HG03045 (cell line): ENCODE measurements around the gene SLC47A2.

Source experiments
- ATAC-seq: cut with Tn5 transposase; IDR thresholded peaks from one replicate; pipeline ENCODE4 v1.9.1; 2021; ENCODE audit warnings: mild to moderate bottlenecking, moderate library complexity; ENCODE audit not compliant: unreplicated experiment

Gene SLC47A2

GRCh38 chr17:19729900-19730299, 13.5 kb upstream of the SLC47A2 start:
- no peak for ATAC-seq

- ATAC-seq = no peak
Observed at GRCh38 chr17:19728084-19728495, 11.7 kb upstream of the SLC47A2 start.

- ATAC-seq = no peak
Observed at GRCh38 chr17:19727501-19728078, 11.2 kb upstream of the SLC47A2 start.

GRCh38 chr17:19726631-19727376, 10.4 kb upstream of the SLC47A2 start:
- ATAC-seq = no peak

- ATAC-seq = no peak
Observed at GRCh38 chr17:19725486-19725885, 9.1 kb upstream of the SLC47A2 start.

GRCh38 chr17:19724501-19725420, 8.4 kb upstream of the SLC47A2 start:
- ATAC-seq = no peak

GRCh38 chr17:19723964-19724363, 7.6 kb upstream of the SLC47A2 start:
- ATAC-seq = no peak

- no peak for ATAC-seq
Observed at GRCh38 chr17:19720631-19721426, 4.4 kb upstream of the SLC47A2 start.

- no peak for ATAC-seq
Observed at GRCh38 chr17:19720210-19720475, 3.8 kb upstream of the SLC47A2 start.

- no peak for ATAC-seq
Observed at GRCh38 chr17:19719355-19720209, 3.2 kb upstream of the SLC47A2 start.

- no peak for ATAC-seq
Observed at GRCh38 chr17:19718613-19719354, 2.4 kb upstream of the SLC47A2 start.

GRCh38 chr17:19718041-19718612, 1.7 kb upstream of the SLC47A2 start:
- ATAC-seq = no peak

GRCh38 chr17:19717411-19717908, 1.1 kb upstream of the SLC47A2 start:
- no peak for ATAC-seq

GRCh38 chr17:19717031-19717360, 612 bp upstream of the SLC47A2 start:
- no peak for ATAC-seq

- ATAC-seq = no peak
Observed at GRCh38 chr17:19714542-19715411, 1.6 kb downstream of the SLC47A2 start.

GRCh38 chr17:19713901-19714361, 2.5 kb downstream of the SLC47A2 start:
- ATAC-seq = no peak

- no peak for ATAC-seq
Observed at GRCh38 chr17:19713462-19713861, 2.9 kb downstream of the SLC47A2 start.

GRCh38 chr17:19712436-19713004, 3.9 kb downstream of the SLC47A2 start:
- no peak for ATAC-seq
